Fibroblast of lung (primary cell): Measurements from ENCODE around the gene MRTO4.

ENCODE experiments used
- EZH2 ChIP-seq: IDR thresholded peaks from 2 replicates; pipeline ENCODE4 v1.5.1; 2012; ENCODE audit warnings: low read length, control low read depth, mild to moderate bottlenecking; ENCODE audit errors: missing control alignments
- TF ChIP-seq, protein P1 (sequence below), 2 donors: IDR thresholded peaks in 1 of 2; conservative IDR thresholded peaks in 1 of 2; 1 replicate in 1 of 2; 2 replicates in 1 of 2; pipeline ENCODE4 v1.5.1; 2011 to 2012; ENCODE audit warnings: low read length in 2 of 2, control low read depth in 1 of 2, inconsistent platforms in 1 of 2, low read depth in 1 of 2, mild to moderate bottlenecking in 1 of 2

GRCh38 chr1:19254416-19254815 is 2.8 kb downstream of the MRTO4 start:
- TF ChIP-seq, protein P1, sequence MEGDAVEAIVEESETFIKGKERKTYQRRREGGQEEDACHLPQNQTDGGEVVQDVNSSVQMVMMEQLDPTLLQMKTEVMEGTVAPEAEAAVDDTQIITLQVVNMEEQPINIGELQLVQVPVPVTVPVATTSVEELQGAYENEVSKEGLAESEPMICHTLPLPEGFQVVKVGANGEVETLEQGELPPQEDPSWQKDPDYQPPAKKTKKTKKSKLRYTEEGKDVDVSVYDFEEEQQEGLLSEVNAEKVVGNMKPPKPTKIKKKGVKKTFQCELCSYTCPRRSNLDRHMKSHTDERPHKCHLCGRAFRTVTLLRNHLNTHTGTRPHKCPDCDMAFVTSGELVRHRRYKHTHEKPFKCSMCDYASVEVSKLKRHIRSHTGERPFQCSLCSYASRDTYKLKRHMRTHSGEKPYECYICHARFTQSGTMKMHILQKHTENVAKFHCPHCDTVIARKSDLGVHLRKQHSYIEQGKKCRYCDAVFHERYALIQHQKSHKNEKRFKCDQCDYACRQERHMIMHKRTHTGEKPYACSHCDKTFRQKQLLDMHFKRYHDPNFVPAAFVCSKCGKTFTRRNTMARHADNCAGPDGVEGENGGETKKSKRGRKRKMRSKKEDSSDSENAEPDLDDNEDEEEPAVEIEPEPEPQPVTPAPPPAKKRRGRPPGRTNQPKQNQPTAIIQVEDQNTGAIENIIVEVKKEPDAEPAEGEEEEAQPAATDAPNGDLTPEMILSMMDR (conservative IDR thresholded peaks at IDR 0.05 in 1 of 2, IDR thresholded peaks at IDR 0.05 in 1 of 2; ENCODE audit: low read depth in 1 of 2, low read length in 2 of 2), result no peak
- no peak for TF ChIP-seq EZH2
